ENCODE data around the gene DMKN. TPM values are rescaled to one million over a fixed set of nuclear protein-coding genes. Genes with fewer than 3 reads are reported as not detected.

DMKN gene
- total and polyA plus RNA-seq, 4 donors, result 1.4 to 9.4 (median 2.4) TPM

GRCh38 chr19:35519291-35519690, 5.8 kb upstream of the DMKN start:
- WGBS, result 61% methylated on average over 7 of the region's 7 CpGs
- no peak for DNase-seq (ENCODE audit: low spot score)

DNA sequence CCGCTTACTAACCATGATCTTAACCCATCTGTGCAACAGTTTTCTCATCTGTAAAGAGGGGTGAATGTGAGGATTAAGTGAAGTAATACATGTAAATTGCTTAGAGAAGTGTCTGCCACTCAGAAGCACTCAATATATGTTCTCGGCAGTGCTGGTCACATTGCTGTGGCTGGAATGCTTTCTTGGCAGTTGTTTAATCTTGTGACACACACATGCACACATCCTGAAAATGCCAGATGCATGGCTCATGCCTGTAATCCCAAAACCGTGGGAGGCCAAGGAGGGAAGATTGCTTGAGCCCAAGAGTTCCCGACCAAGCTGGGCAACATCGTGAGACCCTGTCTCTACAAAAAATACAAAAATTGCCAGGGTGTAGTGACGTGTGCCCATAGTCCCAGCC, 4.9 kb upstream of the DMKN start:
- H3K9ac ChIP-seq (ENCODE audit: low read depth in 1 of 2, low read length in 2 of 2), result no peak overlapping the region
- 77% methylated on average over 6 of the region's 6 CpGs for WGBS
- no peak for DNase-seq (ENCODE audit: low spot score)
- no peaks in the 10 kb centered on the region for H3K9me3 ChIP-seq (ENCODE audit: control insufficient read depth in 4 of 4, low read length in 3 of 4)
- no peak overlapping the region for H3K4me3 ChIP-seq (ENCODE audit: low read depth in 1 of 3, low read length in 3 of 3)
- H3K4me1 ChIP-seq (ENCODE audit: control insufficient read depth in 4 of 4, insufficient read depth in 4 of 4, low read length in 3 of 4), result no peaks in the 10 kb centered on the region
- H3K27ac ChIP-seq (ENCODE audit: low read depth in 1 of 2, low read length in 2 of 2), result no peak overlapping the region
- H3K27me3 ChIP-seq (ENCODE audit: control insufficient read depth in 4 of 4, insufficient read depth in 4 of 4, low read length in 3 of 4), result no peaks in the 10 kb centered on the region
- no peaks in the 10 kb centered on the region for H3K36me3 ChIP-seq (ENCODE audit: control insufficient read depth in 4 of 4, insufficient read depth in 3 of 4, low read depth in 1 of 4, low read length in 3 of 4)
- TF ChIP-seq CTCF (IDR thresholded peaks at IDR 0.05; ENCODE audit: low read depth, low read length, missing input control) (no peak), EGR1 (IDR thresholded peaks at IDR 0.05; ENCODE audit: low read depth in 2 of 2) (no peak), MAX (IDR thresholded peaks at IDR 0.05) (no peak), SP1 (IDR thresholded peaks at IDR 0.05) (no peak), NR2F2 (IDR thresholded peaks at IDR 0.05) (no peak), HNF4G (IDR thresholded peaks at IDR 0.05) (no peak), JUND (IDR thresholded peaks at IDR 0.05) (no peak), RAD21 (IDR thresholded peaks at IDR 0.05) (no peak)
- TF ChIP-seq, protein P1, sequence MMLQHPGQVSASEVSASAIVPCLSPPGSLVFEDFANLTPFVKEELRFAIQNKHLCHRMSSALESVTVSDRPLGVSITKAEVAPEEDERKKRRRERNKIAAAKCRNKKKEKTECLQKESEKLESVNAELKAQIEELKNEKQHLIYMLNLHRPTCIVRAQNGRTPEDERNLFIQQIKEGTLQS (IDR thresholded peaks at IDR 0.05), result no peak
- TF ChIP-seq, protein P2, sequence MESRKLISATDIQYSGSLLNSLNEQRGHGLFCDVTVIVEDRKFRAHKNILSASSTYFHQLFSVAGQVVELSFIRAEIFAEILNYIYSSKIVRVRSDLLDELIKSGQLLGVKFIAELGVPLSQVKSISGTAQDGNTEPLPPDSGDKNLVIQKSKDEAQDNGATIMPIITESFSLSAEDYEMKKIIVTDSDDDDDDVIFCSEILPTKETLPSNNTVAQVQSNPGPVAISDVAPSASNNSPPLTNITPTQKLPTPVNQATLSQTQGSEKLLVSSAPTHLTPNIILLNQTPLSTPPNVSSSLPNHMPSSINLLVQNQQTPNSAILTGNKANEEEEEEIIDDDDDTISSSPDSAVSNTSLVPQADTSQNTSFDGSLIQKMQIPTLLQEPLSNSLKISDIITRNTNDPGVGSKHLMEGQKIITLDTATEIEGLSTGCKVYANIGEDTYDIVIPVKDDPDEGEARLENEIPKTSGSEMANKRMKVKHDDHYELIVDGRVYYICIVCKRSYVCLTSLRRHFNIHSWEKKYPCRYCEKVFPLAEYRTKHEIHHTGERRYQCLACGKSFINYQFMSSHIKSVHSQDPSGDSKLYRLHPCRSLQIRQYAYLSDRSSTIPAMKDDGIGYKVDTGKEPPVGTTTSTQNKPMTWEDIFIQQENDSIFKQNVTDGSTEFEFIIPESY (IDR thresholded peaks at IDR 0.05), result no peak

More at GRCh38 chr19:35519291-35519690, 5.8 kb upstream of the DMKN start:
- Histone ChIP-seq H3K4me3 (ENCODE audit: low read depth in 1 of 3, low read length in 3 of 3) (no peak overlapping the region), H3K4me1 (ENCODE audit: control insufficient read depth in 4 of 4, insufficient read depth in 4 of 4, low read length in 3 of 4) (no peaks in the 10 kb centered on the region), H3K36me3 (ENCODE audit: control insufficient read depth in 4 of 4, insufficient read depth in 3 of 4, low read depth in 1 of 4, low read length in 3 of 4) (no peaks in the 10 kb centered on the region), H3K9ac (ENCODE audit: low read depth in 1 of 2, low read length in 2 of 2) (no peak overlapping the region), H3K27me3 (ENCODE audit: control insufficient read depth in 4 of 4, insufficient read depth in 4 of 4, low read length in 3 of 4) (no peaks in the 10 kb centered on the region), H3K9me3 (ENCODE audit: control insufficient read depth in 4 of 4, low read length in 3 of 4) (no peaks in the 10 kb centered on the region), H3K27ac (ENCODE audit: low read depth in 1 of 2, low read length in 2 of 2) (no peak overlapping the region)
- TF ChIP-seq HNF4A (conservative IDR thresholded peaks at IDR 0.05) (no peak), CTCF (IDR thresholded peaks at IDR 0.05; ENCODE audit: low read depth, low read length, missing input control) (no peak), RXRA (IDR thresholded peaks at IDR 0.05) (no peak), REST (IDR thresholded peaks at IDR 0.05) (no peak), NR2F2 (IDR thresholded peaks at IDR 0.05) (no peak), HNF4G (IDR thresholded peaks at IDR 0.05) (no peak), MAX (IDR thresholded peaks at IDR 0.05) (no peak), EGR1 (IDR thresholded peaks at IDR 0.05; ENCODE audit: low read depth in 2 of 2) (no peak), JUND (IDR thresholded peaks at IDR 0.05) (no peak)
- TF ChIP-seq, protein P1 (IDR thresholded peaks at IDR 0.05), result no peak
